GM12891 (cell line): ENCODE measurements around the gene DCAF16.

Source experiments
- DNase-seq: peaks from one replicate; pipeline ENCODE4 v3.0.0; 2011; ENCODE audit warnings: low spot score; ENCODE audit not compliant: insufficient read length
- FAIRE-seq: peaks from 2 replicates; lab custom pipeline; 2011; peaks lifted over from hg19 to GRCh38; lab: Jason Lieb, UNC
- PAX5 ChIP-seq: IDR thresholded peaks from 2 replicates; pipeline ENCODE4 v1.6.1; 2011; ENCODE audit warnings: low read length, moderate library complexity, mild to moderate bottlenecking; ENCODE audit not compliant: insufficient read depth, severe bottlenecking
- POLR2A ChIP-seq: IDR thresholded peaks from 2 replicates; pipeline ENCODE4 v1.6.1; 2011; ENCODE audit warnings: low read depth, low read length, control low read depth
- POLR2AphosphoS5 ChIP-seq: IDR thresholded peaks from 2 replicates; pipeline ENCODE4 v1.6.1; 2011; ENCODE audit warnings: low read depth, low read length, control low read depth
- POU2F2 ChIP-seq: IDR thresholded peaks from 2 replicates; pipeline ENCODE4 v1.6.1; 2011; ENCODE audit warnings: low read depth, mild to moderate bottlenecking, control low read depth, low read length, moderate library complexity
- SPI1 ChIP-seq: IDR thresholded peaks from 2 replicates; pipeline ENCODE4 v1.6.1; 2011; ENCODE audit warnings: low read depth, low read length, control low read depth
- TAF1 ChIP-seq: IDR thresholded peaks from 2 replicates; pipeline ENCODE4 v1.6.1; 2011; ENCODE audit warnings: low read depth, low read length, control low read depth

DCAF16 gene

DNA sequence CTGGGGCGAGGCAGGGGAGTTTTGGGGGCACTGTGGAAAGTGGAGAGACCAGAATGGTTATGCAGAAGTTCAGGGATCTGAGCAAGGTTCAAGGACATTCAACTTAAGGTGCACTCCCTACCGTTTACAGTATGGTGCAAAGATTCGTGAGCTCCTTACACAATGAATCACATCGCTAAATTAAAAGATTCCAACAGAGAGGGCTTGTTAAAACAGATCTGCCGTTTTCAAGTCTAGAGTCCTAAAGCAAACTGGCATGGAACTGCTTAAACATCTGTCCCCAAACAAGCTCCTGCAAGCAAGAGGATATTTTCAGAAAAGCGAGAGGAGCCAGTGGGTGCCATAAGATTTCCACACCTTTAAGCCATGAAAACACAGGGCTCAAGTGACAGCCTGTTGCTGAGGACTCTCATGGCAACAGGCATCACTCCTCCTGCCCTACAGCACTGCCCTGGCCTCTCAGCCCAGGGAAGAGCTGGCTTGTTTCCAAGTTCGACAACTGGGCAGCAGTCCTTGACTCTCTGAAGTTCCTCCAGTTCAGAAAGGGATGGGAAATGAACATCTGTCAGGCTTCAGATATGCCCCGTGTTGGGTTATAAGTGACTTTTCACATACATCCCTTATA lies 39.2 kb downstream of the DCAF16 start:
- no peak for FAIRE-seq

GRCh38 chr4:17770845-17771244 lies 39.7 kb downstream of the DCAF16 start:
- FAIRE-seq (no peak), DNase-seq (no peak)
- TF ChIP-seq POU2F2 (no peak), TAF1 (no peak), POLR2AphosphoS5 (no peak)

More for the DNA sequence above, 39.2 kb downstream of the DCAF16 start:
- DNase-seq = no peak
- TF ChIP-seq POLR2AphosphoS5 = no peak
- TF ChIP-seq SPI1 = no peak
- no peak for TF ChIP-seq TAF1
- TF ChIP-seq PAX5 = no peak
- no peak for TF ChIP-seq POLR2A
- no peak for TF ChIP-seq POU2F2

DNA sequence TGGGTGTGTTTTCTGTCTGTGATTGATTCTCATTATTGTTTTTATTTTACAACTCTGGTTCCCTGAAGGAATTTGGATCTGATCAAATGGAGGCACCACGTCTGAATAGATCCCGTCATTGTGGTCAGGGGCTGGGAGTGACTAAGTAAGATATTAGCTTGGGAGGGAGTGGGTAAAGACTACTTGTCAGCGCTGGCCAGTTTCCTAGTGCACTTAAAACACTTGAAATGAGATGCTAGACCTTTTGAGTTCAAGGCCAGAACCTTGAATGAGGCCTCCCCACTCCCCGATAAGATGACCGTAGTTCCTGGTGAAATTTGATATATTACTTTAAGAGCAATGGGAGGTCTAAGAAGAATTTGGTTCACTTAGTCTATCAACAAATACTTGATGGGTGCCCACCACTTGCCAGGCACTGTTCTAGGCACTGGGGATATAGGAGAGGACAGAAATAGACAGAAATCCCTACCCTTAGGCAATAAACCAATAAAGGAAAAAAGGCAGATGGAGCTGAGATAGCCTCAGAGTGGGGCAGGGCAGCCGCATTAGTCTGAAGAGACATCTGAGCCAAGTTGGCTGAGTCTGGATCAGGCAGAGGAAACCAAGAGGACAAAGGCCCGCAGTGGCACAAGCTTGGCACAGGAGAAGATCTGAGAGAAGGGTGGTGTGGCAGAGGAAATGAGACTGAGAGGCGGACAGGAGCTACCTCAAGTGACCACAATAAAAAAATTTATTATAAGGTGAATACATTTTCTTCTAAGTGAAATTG lies 41.0 kb downstream of the DCAF16 start:
- no peak for TF ChIP-seq TAF1
- no peak for TF ChIP-seq POLR2A
- TF ChIP-seq POLR2AphosphoS5 = no peak
- TF ChIP-seq SPI1 = no peak
- TF ChIP-seq PAX5 = no peak
- TF ChIP-seq POU2F2 = no peak
- FAIRE-seq (no peak), DNase-seq (no peak)

DNA sequence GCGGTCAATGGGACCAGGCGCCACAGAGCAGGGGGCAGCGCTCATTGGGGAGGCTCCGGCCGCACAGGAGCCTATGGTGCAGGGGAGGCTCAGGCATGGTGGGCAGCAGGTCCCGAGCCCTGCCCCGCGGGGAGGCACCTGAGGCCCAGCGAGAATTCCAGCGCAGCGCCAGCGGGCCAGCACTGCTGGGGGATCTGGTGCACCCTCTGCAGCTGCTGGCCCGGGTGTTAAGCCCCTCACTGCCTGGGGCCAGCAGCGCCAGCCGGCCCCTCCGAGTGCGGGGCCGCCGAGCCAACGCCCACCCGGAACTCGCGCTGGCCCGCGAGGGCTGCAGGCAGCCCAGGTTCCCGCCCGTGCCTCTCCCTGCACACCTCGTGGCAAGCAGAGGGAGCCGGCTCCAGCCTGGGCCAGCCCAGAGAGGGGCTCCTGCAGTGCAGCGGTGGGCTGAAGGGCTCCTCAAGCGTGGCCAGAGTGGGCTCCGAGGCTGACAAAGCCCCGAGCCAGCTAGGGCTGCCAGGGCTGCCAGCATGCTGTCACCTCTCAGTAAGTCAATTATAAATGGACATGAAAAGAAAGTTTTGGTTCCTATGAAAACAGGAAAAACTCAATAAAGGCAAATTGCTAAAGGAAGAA lies 43.6 kb downstream of the DCAF16 start:
- no peak for FAIRE-seq
- TF ChIP-seq TAF1 (no peak), PAX5 (no peak), POLR2AphosphoS5 (no peak), SPI1 (no peak), POLR2A (no peak), POU2F2 (no peak)
- DNase-seq = no peak

GRCh38 chr4:17765514-17766286 lies 44.9 kb downstream of the DCAF16 start:
- no peak for DNase-seq
- FAIRE-seq = no peak
- TF ChIP-seq TAF1 (no peak), POU2F2 (no peak), SPI1 (no peak), POLR2AphosphoS5 (no peak), PAX5 (no peak), POLR2A (no peak)

- no peak for DNase-seq
- no peak for FAIRE-seq
- no peak for TF ChIP-seq TAF1
- TF ChIP-seq SPI1 = no peak
- no peak for TF ChIP-seq PAX5
- TF ChIP-seq POLR2A = no peak
- TF ChIP-seq POLR2AphosphoS5 = no peak
- no peak for TF ChIP-seq POU2F2
These were observed 46.6 kb downstream of the DCAF16 start for GRCh38 chr4:17763931-17764330.

DNA sequence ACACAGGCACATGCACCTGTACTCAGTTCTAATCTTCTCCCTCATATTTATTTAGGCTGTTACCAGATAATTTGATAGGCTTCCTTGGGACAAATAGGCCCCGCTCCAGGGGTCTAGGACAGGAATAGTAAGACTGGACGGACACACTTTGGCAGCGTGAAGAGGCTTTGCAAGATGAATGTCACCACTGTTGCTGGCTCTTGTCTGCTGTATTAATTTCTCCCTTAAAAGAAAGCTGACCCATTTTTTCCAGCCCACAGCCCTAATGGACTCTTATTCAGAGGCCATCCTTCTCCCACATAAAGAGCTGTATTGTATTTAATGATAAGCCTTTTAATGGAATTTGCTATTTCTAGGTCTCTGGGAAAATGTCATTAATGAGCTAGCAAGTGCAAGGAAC lies 47.1 kb downstream of the DCAF16 start:
- TF ChIP-seq POLR2A = no peak
- no peak for TF ChIP-seq POLR2AphosphoS5
- no peak for TF ChIP-seq POU2F2
- no peak for TF ChIP-seq TAF1
- no peak for TF ChIP-seq PAX5
- TF ChIP-seq SPI1 = no peak

DNA sequence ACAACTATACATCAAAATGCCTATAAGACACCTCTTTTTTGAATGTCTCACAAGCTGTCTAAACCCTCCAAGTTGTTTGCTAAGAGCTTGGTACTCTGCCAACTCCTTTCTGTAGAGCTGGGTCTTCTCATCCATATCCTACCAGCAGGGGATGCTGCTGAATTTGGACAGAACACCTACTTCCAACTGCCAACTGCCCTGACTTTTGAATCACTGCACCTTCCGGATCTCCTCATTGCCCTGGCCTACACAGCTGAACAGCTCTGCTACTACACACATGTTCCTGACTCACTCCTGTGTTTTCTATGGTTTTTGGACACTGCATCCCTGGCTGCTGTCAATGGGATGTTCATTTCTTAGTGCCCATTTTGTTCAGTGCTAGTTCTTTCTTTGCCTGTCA lies 47.8 kb downstream of the DCAF16 start:
- TF ChIP-seq POLR2A (no peak), POLR2AphosphoS5 (no peak), SPI1 (no peak), POU2F2 (no peak), PAX5 (no peak), TAF1 (no peak)
- FAIRE-seq (no peak), DNase-seq (no peak)

More for the DNA sequence above, 47.1 kb downstream of the DCAF16 start:
- no peak for FAIRE-seq
- no peak for DNase-seq

- FAIRE-seq = no peak
- TF ChIP-seq TAF1 (no peak), POU2F2 (no peak), PAX5 (no peak), POLR2A (no peak), POLR2AphosphoS5 (no peak), SPI1 (no peak)
- no peak for DNase-seq
These were observed 49.5 kb downstream of the DCAF16 start for GRCh38 chr4:17761062-17761461.
